Prostate gland (tissue), 2 donors: ENCODE data around the gene SPAG6. TPM values are rescaled to one million over a fixed set of nuclear protein-coding genes. Genes with fewer than 3 reads are reported as not detected.
A peak's percentile ranks its signal among the peaks of the same experiment; 100 is the strongest.

Source experiments
- DNase-seq: peaks from one replicate; pipeline ENCODE4 v3.0.0-alpha.2; 2019; ENCODE audit warnings: low spot score
- H3K27ac ChIP-seq, 2 donors: fragments of 200-600 bp; sonication (generic); 2 replicates each; pipeline ENCODE4 v1.5.1; 2017 to 2019
- H3K27me3 ChIP-seq: fragments of 200-600 bp; sonication (generic); replicated peaks from 2 replicates; pipeline ENCODE4 v1.5.1; 2019; ENCODE audit not compliant: insufficient read depth
- H3K36me3 ChIP-seq, 2 donors: fragments of 200-600 bp; sonication (generic); 1 replicate in 1 of 2; 2 replicates in 1 of 2; pipeline versions ENCODE4 v1.5.1 to v1.8.1; 2017 to 2019
- H3K4me1 ChIP-seq: fragments of 200-600 bp; sonication (generic); replicated peaks from 2 replicates; pipeline ENCODE4 v1.5.1; 2019
- H3K4me3 ChIP-seq, 2 donors: fragments of 200-600 bp; sonication (generic); 2 replicates each; pipeline ENCODE4 v1.5.1; 2017 to 2019
- H3K9me3 ChIP-seq: fragments of 200-600 bp; sonication (generic); 2 replicates; pipeline ENCODE4 v1.5.1; 2017
- POLR2A ChIP-seq: fragments of 450-650 bp; IDR thresholded peaks from one replicate; pipeline ENCODE4 v1.6.1; 2016; ENCODE audit warnings: antibody characterized with exemption, mild to moderate bottlenecking
- POLR2AphosphoS5 ChIP-seq: sonication (generic); formaldehyde crosslinking; IDR thresholded peaks from one replicate; pipeline ENCODE4 v1.6.1; 2017; ENCODE audit warnings: antibody characterized with exemption
- WGBS: methylation state at CpG from one replicate; pipeline ENCODE4 v1.1.5; 2018; 5-methylcytosine and 5-hydroxymethylcytosine counted together
- intact Hi-C: fragments of 100-400 bp; cut with DNase I; formaldehyde crosslinking; loops from one replicate; pipeline ENCODE4 v1.14.2; 2022
- total RNA-seq, 2 donors: library from RNA; depleted of rRNA; stranded (reverse); fragments of >200 nt; gene quantifications; one replicate each; pipeline ENCODE4 v1.1.0, GENCODE V29; 2016
- TF ChIP-seq, protein P1 (sequence below), 4 experiments: fragments of 200-600 bp in 2 of 4; fragments of 450-650 bp in 2 of 4; sonication (generic) in 2 of 4; IDR thresholded peaks; 1 replicate in 3 of 4; 2 replicates in 1 of 4; pipeline ENCODE4 v1.5.1; 2016 to 2019; ENCODE audit warnings: antibody characterized with exemption in 4 of 4, mild to moderate bottlenecking in 2 of 4, moderate library complexity in 2 of 4

Gene SPAG6
- total RNA-seq, 2 donors from 2014 or later: 5.8 to 20.3 TPM

DNA sequence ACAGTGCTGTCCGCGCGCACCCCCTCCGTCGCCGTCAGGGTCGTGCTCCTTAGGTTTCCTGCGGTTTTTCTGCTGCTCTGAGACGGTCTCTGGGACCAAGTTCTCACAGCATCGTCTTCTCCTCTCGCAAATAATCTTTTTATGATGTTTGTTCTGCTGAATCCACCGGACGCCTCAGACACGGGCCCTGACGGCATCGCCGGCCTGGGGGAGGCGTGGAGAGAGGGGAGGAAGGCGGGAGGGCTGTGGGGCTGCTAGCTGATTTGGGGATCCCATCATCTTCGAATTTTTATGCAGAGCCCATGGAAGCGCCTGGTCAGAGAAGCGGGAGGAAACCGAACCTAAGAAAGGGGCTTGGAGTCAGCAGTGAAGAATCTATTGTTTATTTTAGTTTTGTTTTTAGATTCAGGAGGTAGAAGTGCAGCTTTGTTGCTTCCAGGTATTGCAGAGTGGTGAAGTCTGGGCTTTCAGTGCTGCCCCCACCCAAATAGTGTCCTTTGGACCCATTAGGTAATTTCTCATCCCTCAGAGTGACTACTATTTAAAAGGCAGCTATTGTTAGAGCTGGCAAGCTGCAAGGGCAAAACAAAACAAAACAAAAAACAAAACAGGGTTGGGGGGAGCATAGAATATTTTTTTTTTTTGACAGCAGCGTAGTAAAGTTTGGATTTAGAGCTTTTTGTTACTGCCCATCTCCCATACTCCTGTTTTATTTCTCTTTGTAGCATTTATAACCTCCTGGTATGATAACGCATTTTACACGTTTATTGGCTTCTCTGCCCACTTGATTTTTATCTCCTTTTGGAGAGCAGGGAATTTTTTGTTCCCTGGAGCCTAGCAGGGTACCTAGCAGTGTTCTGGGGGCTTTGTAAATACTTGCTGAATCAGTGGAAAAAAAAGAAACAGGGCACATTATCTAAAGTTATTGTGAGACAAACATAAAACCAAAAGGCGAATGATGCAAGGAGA is 92.6 kb downstream of the SPAG6 start:
- H3K9me3 ChIP-seq: no peaks in the 10 kb centered on the region
- DNase-seq: peak; percentile 22
- peak overlapping the region; percentile 72 for H3K4me3 ChIP-seq
- no peaks in the 10 kb centered on the region for H3K4me1 ChIP-seq
- peak overlapping the region; percentile 94 to 97 for H3K27ac ChIP-seq
- TF ChIP-seq, protein P1, sequence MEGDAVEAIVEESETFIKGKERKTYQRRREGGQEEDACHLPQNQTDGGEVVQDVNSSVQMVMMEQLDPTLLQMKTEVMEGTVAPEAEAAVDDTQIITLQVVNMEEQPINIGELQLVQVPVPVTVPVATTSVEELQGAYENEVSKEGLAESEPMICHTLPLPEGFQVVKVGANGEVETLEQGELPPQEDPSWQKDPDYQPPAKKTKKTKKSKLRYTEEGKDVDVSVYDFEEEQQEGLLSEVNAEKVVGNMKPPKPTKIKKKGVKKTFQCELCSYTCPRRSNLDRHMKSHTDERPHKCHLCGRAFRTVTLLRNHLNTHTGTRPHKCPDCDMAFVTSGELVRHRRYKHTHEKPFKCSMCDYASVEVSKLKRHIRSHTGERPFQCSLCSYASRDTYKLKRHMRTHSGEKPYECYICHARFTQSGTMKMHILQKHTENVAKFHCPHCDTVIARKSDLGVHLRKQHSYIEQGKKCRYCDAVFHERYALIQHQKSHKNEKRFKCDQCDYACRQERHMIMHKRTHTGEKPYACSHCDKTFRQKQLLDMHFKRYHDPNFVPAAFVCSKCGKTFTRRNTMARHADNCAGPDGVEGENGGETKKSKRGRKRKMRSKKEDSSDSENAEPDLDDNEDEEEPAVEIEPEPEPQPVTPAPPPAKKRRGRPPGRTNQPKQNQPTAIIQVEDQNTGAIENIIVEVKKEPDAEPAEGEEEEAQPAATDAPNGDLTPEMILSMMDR (IDR thresholded peaks at IDR 0.05): no peak
- TF ChIP-seq POLR2AphosphoS5 (no peak), POLR2A (no peak)
- 4% methylated on average over 27 of the region's 27 CpGs for WGBS
- intact Hi-C loops: loop anchor here (5.0 to 10.0 kb wide), 4 partner anchors 93 to 436 kb away; partner anchors contain the start of genes DNAJC1 and SPAG6
- H3K36me3 ChIP-seq: no peaks in the 10 kb centered on the region
- H3K27me3 ChIP-seq: no peaks in the 10 kb centered on the region

DNA sequence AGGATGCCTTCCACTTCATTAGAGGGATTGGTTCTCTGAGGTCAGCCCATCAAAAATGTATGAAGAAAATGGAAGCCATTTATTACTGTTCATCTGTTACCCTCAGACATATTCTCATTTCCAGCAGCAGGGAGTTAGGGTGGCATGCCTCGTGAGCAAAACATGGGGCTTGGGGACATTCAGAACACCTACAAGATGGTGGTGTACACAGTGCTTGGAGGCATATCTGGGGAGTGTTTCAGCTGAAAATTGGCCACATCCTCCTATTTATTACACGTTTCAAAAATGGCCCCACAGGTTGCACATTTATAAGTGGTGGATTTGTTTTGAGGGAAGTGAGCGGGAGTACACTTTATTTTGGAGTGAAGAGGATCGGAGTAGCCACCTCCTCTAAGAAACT is 93.4 kb downstream of the SPAG6 start:
- TF ChIP-seq, protein P1 (IDR thresholded peaks at IDR 0.05): no peak
- TF ChIP-seq POLR2A: no peak
- no peak for TF ChIP-seq POLR2AphosphoS5
- no peak for DNase-seq
- Histone ChIP-seq H3K36me3 (no peaks in the 10 kb centered on the region), H3K9me3 (no peaks in the 10 kb centered on the region), H3K4me3 (no peak overlapping the region), H3K4me1 (no peaks in the 10 kb centered on the region), H3K27me3 (no peaks in the 10 kb centered on the region), H3K27ac (no peak overlapping the region)
- WGBS: 76% methylated on average over 4 of the region's 4 CpGs
- intact Hi-C loops: loop anchor here (5.0 to 10.0 kb wide), 4 partner anchors 94 to 436 kb away; partner anchors contain the start of genes DNAJC1 and SPAG6

DNA sequence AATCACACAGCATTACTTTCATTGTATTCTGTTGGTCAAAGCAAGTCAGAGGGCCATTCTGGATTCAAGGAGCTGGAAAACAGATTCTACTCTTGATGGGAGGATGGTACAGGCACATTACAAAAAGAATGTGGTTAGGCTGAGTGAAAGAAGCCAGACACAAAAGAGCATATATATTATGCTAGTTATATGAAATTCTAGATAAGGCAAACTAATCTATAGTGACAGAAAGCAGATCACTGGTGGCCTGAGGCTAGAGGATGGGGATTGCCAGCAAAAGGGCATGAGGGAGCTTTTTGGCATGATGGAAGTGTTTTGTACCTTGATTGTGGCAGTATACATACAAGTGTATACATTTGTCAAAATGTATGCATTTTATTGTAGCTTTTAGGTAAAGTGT is 96.8 kb downstream of the SPAG6 start:
- Histone ChIP-seq H3K4me1 (no peaks in the 10 kb centered on the region), H3K36me3 (no peaks in the 10 kb centered on the region), H3K4me3 (no peak overlapping the region), H3K27me3 (no peaks in the 10 kb centered on the region), H3K27ac (no peak overlapping the region), H3K9me3 (no peaks in the 10 kb centered on the region)
- TF ChIP-seq POLR2AphosphoS5: no peak
- TF ChIP-seq, protein P1 (IDR thresholded peaks at IDR 0.05): no peak
- TF ChIP-seq POLR2A: no peak
- no peak for DNase-seq
- intact Hi-C loops: no loop called here

DNA sequence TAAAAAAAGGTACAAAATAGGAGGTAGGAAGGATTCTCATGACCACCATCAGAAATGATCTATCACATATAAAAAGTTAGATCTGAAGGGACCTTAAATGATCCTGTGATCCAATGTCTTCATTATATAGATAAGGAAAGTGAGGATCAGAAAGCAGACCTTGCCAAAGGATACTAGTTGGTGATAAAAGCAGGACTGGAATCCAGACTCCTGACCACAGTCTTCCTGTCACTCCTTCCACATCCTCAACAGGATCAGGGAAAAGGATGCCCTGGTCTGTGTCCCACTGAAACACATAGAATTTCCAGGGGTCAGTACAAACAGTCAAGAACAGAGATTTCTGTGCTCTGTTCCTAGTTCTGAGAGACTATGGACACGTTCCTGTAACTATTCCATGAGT is 97.2 kb downstream of the SPAG6 start:
- H3K4me1 ChIP-seq: no peaks in the 10 kb centered on the region
- intact Hi-C loops: no loop called here
- no peak for TF ChIP-seq POLR2A
- TF ChIP-seq, protein P1 (IDR thresholded peaks at IDR 0.05): no peak
- TF ChIP-seq POLR2AphosphoS5: no peak
- no peak overlapping the region for H3K4me3 ChIP-seq
- no peak for DNase-seq
- no peak overlapping the region for H3K27ac ChIP-seq
- H3K27me3 ChIP-seq: no peaks in the 10 kb centered on the region
- no peaks in the 10 kb centered on the region for H3K9me3 ChIP-seq
- no peaks in the 10 kb centered on the region for H3K36me3 ChIP-seq
- WGBS: 82% methylated on average over 1 of the region's 1 CpG
